Measurements from ENCODE around the gene PPFIBP1. TPM values are rescaled to one million over a fixed set of nuclear protein-coding genes. Genes with fewer than 3 reads are reported as not detected.

Gene PPFIBP1
- total and polyA plus RNA-seq, 2 of the 8 experiments (the other 6 are each of a cell fraction or from before 2014, with no cell fraction given): 7.7 to 31.3 TPM

DNA sequence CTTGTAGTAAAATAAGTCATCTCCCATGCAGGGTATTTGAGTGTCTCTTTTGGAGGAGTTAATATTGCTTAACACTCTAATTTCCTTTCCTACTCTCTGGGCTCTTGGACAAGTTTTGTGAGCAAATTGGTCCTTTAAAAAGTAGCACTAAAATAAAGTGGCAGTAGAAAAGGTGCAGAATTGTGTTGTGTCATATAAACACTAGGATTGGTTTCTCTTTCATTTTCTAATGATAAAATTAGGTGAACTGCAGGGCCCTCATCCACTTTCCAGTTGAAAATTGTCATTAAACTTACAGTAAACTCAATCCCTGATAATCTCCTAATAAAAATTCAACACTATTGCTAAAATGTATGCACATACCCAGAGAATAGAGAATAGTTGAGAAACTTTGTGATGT lies 129.7 kb downstream of the PPFIBP1 start:
- no peak overlapping the region for H3K4ac ChIP-seq (replicated peaks; ENCODE audit: insufficient read length, low read depth, low read length)
- no peak overlapping the region for H3K23ac ChIP-seq (ENCODE audit: insufficient read length)
- H3K4me1 ChIP-seq (replicated peaks in 1 of 4; ENCODE audit: control insufficient read depth in 3 of 4, insufficient read depth in 4 of 4, low read length in 3 of 4): no peaks in the 10 kb centered on the region
- H2BK20ac ChIP-seq (ENCODE audit: low read length): no peak overlapping the region
- no peaks in the 10 kb centered on the region for H3K23me2 ChIP-seq (ENCODE audit: low read depth, low read length)
- no peaks in the 10 kb centered on the region for H3K79me2 ChIP-seq (ENCODE audit: control insufficient read depth in 1 of 2, insufficient read depth in 2 of 2, low read length in 2 of 2)
- no peaks in the 10 kb centered on the region for H3K27me3 ChIP-seq (replicated peaks in 1 of 4; ENCODE audit: control insufficient read depth in 3 of 4, extremely low read depth in 1 of 4, insufficient read depth in 3 of 4, low read length in 3 of 4)
- H3K27ac ChIP-seq (ENCODE audit: low read depth, low read length): no peak overlapping the region
- H4K91ac ChIP-seq (replicated peaks; ENCODE audit: insufficient read length, low read length): no peak overlapping the region
- no peak overlapping the region for H2BK15ac ChIP-seq (ENCODE audit: low read length)
- TF ChIP-seq USF2 (IDR thresholded peaks at IDR 0.05; ENCODE audit: low read length) (no peak), CREB1 (IDR thresholded peaks at IDR 0.05) (no peak), SIX5 (IDR thresholded peaks at IDR 0.05; ENCODE audit: low read depth, low read length) (no peak), EP300 (IDR thresholded peaks at IDR 0.05; ENCODE audit: borderline replicate concordance in 1 of 2, low read depth in 2 of 2, low read length in 2 of 2) (no peak), TEAD4 (IDR thresholded peaks at IDR 0.05; ENCODE audit: low read depth, low read length) (no peak), SIRT6 (IDR thresholded peaks at IDR 0.05; ENCODE audit: low read length) (no peak), BACH1 (IDR thresholded peaks at IDR 0.05; ENCODE audit: low read length) (no peak), CHD1 (IDR thresholded peaks at IDR 0.05; ENCODE audit: low read depth, low read length) (no peak), CHD2 (IDR thresholded peaks at IDR 0.05; ENCODE audit: low read length) (no peak)
- no peak overlapping the region for H2BK5ac ChIP-seq (ENCODE audit: low read depth, low read length)
- no peak for FAIRE-seq
- ChIA-PET CTCF (ENCODE audit: partially characterized antibody) (interaction anchor here (1.1 to 1.8 kb wide), 4 partner anchors 8 to 52 kb away, joined by 3 to 10 read pairs (median 4); partner anchors contain the start of gene REP15), POLR2A (ENCODE audit: partially characterized antibody) (no interaction called here)
- no peak overlapping the region for H3K56ac ChIP-seq (replicated peaks; ENCODE audit: insufficient read length, low read depth, low read length)
- no peak overlapping the region for H3K18ac ChIP-seq (ENCODE audit: extremely low read depth, low read length)
- H3K14ac ChIP-seq (ENCODE audit: insufficient read length): no peak overlapping the region
- no peak overlapping the region for H2AK5ac ChIP-seq (ENCODE audit: low read depth, low read length)
- H2BK120ac ChIP-seq (replicated peaks; ENCODE audit: low read depth, low read length): no peak overlapping the region
- H2AFZ ChIP-seq (ENCODE audit: low read length): no peak overlapping the region
- H3K36me3 ChIP-seq (ENCODE audit: control insufficient read depth in 2 of 4, insufficient read depth in 4 of 4, low read length in 3 of 4): no peaks in the 10 kb centered on the region
- no peaks in the 10 kb centered on the region for H3K9me3 ChIP-seq (ENCODE audit: insufficient read depth in 2 of 2, low read depth in 1 of 2, low read length in 1 of 2)
- H3K9ac ChIP-seq (replicated peaks in 1 of 4; ENCODE audit: extremely low read depth in 1 of 4, low read depth in 3 of 4, low read length in 3 of 4): no peak overlapping the region
- no peak overlapping the region for H3K4me3 ChIP-seq (ENCODE audit: extremely low read depth in 1 of 4, insufficient read depth in 2 of 4, low read depth in 3 of 4, low read length in 4 of 4)
- no peaks in the 10 kb centered on the region for H4K20me1 ChIP-seq (replicated peaks in 1 of 2; ENCODE audit: control insufficient read depth in 1 of 2, insufficient read depth in 2 of 2, low read length in 2 of 2)
- H3K79me1 ChIP-seq (ENCODE audit: low read depth, low read length): no peaks in the 10 kb centered on the region
- H4K5ac ChIP-seq (ENCODE audit: insufficient read length, low read depth, low read length): no peak overlapping the region
- H4K8ac ChIP-seq (ENCODE audit: extremely low read depth, insufficient read depth, low read length): no peak overlapping the region
- H3K4me2 ChIP-seq (ENCODE audit: insufficient read depth in 1 of 2, low read depth in 2 of 2, low read length in 2 of 2): no peak overlapping the region
- H2BK12ac ChIP-seq (ENCODE audit: low read depth, low read length): no peak overlapping the region
- DNase-seq (ENCODE audit: low read depth in 1 of 2, low spot score in 2 of 2): no peak

Measured in H1 (cell line).